Esophagus muscularis mucosa (tissue), 4 donors: Measurements from ENCODE around the gene DYNC2I2. TPM values are rescaled to one million over a fixed set of nuclear protein-coding genes. Genes with fewer than 3 reads are reported as not detected.

Experiments used
- DNase-seq: peaks from one replicate; pipeline ENCODE4 v3.0.0-alpha.2; 2017; ENCODE audit errors: extremely low spot score
- H3K27ac ChIP-seq, 4 donors: fragments of 200-600 bp; sonication (generic); replicated peaks in 1 of 4; 1 replicate in 3 of 4; 2 replicates in 1 of 4; pipeline ENCODE4 v1.5.1; 2016 to 2019; ENCODE audit warnings: mild to moderate bottlenecking in 1 of 4
- H3K27me3 ChIP-seq, 4 donors: fragments of 200-600 bp; sonication (generic); one replicate each; pipeline versions ENCODE4 v1.5.1 to v1.6.0; 2016 to 2019
- H3K36me3 ChIP-seq, 4 donors: fragments of 200-600 bp; sonication (generic); one replicate each; pipeline ENCODE4 v1.5.1; 2016 to 2019
- H3K4me1 ChIP-seq, 4 donors: fragments of 200-600 bp; sonication (generic); one replicate each; pipeline ENCODE4 v1.5.1; 2016 to 2019
- H3K4me3 ChIP-seq, 4 donors: fragments of 200-600 bp; sonication (generic); 1 replicate in 2 of 4; 2 replicates in 2 of 4; pipeline ENCODE4 v1.5.1; 2016 to 2019; ENCODE audit warnings: mild to moderate bottlenecking in 4 of 4, moderate library complexity in 1 of 4
- H3K9me3 ChIP-seq, 4 donors: fragments of 200-600 bp; sonication (generic); 1 replicate in 3 of 4; 2 replicates in 1 of 4; pipeline ENCODE4 v1.5.1; 2016 to 2019
- CTCF ChIP-seq, 3 experiments: fragments of 200-600 bp in 2 of 3; fragments of 450-650 bp in 1 of 3; sonication (generic) in 2 of 3; IDR thresholded peaks; one replicate each; pipeline ENCODE4 v1.5.1; 2017 to 2019; ENCODE audit warnings: antibody characterized with exemption in 3 of 3, mild to moderate bottlenecking in 2 of 3, moderate library complexity in 1 of 3
- EP300 ChIP-seq: sonication (generic); formaldehyde crosslinking; IDR thresholded peaks from one replicate; pipeline ENCODE4 v1.6.1; 2017; ENCODE audit warnings: antibody characterized with exemption
- POLR2A ChIP-seq: fragments of 450-650 bp; IDR thresholded peaks from one replicate; pipeline ENCODE4 v1.6.1; 2017; ENCODE audit warnings: antibody characterized with exemption, moderate library complexity, mild to moderate bottlenecking, low read depth
- POLR2AphosphoS5 ChIP-seq, 2 donors: sonication (generic); formaldehyde crosslinking; IDR thresholded peaks; one replicate each; pipeline ENCODE4 v1.6.1; 2017; ENCODE audit warnings: antibody characterized with exemption in 2 of 2
- WGBS: methylation state at CpG from one replicate; pipeline ENCODE4 v1.1.5; 2018; 5-methylcytosine and 5-hydroxymethylcytosine counted together
- intact Hi-C: fragments of 100-400 bp; cut with DNase I; formaldehyde crosslinking; loops from one replicate; pipeline ENCODE4 v1.15.1; 2023
- total RNA-seq, 4 donors: library from RNA; depleted of rRNA; stranded (reverse); fragments of >200 nt; gene quantifications; one replicate each; pipeline versions ENCODE4 v1.1.0 to v1.2.1, GENCODE V29; 2016

The DYNC2I2 gene
- total RNA-seq, 4 donors from 2014 or later: 27.8 to 54.8 (median 39.2) TPM

- no peaks in the 10 kb centered on the region for H3K9me3 ChIP-seq
- no peak for DNase-seq
- H3K4me3 ChIP-seq: no peak overlapping the region
- 73% methylated on average over 12 of the region's 16 CpGs for WGBS
- H3K27ac ChIP-seq: peak overlapping the region in 1 of 4 donors; percentile 6
- no peak for TF ChIP-seq EP300
- TF ChIP-seq CTCF (IDR thresholded peaks at IDR 0.05): no peak
- no peak for TF ChIP-seq POLR2AphosphoS5 (IDR thresholded peaks at IDR 0.05)
- no peak for TF ChIP-seq POLR2A
- peaks cover 84 to 99% (median 98%) of the 10 kb centered on the region in 4 donors for H3K36me3 ChIP-seq
- peaks cover 16 to 40% (median 32%) of the 10 kb centered on the region in 4 donors for H3K4me1 ChIP-seq
- intact Hi-C loops: no loop called here
- H3K27me3 ChIP-seq: no peaks in the 10 kb centered on the region
Observed at GRCh38 chr9:128626181-128626580, 30.5 kb downstream of the DYNC2I2 start.

GRCh38 chr9:128625391-128626146 is 31.1 kb downstream of the DYNC2I2 start:
- intact Hi-C loops: no loop called here
- Histone ChIP-seq H3K4me3 (no peak overlapping the region), H3K4me1 (peaks cover 16 to 40% (median 32%) of the 10 kb centered on the region in 4 donors), H3K27me3 (no peaks in the 10 kb centered on the region), H3K27ac (peak overlapping the region in 1 of 4 donors; percentile 6), H3K9me3 (no peaks in the 10 kb centered on the region), H3K36me3 (peaks cover 84 to 99% (median 98%) of the 10 kb centered on the region in 4 donors)
- TF ChIP-seq POLR2A: no peak
- no peak for TF ChIP-seq POLR2AphosphoS5 (IDR thresholded peaks at IDR 0.05)
- TF ChIP-seq EP300: no peak
- no peak for TF ChIP-seq CTCF (IDR thresholded peaks at IDR 0.05)
- no peak for DNase-seq
- WGBS: 82% methylated on average over 20 of the region's 20 CpGs

GRCh38 chr9:128624566-128624965 is 32.1 kb downstream of the DYNC2I2 start:
- WGBS: 88% methylated on average over 10 of the region's 10 CpGs
- no peaks in the 10 kb centered on the region for H3K9me3 ChIP-seq
- intact Hi-C loops: no loop called here
- H3K27ac ChIP-seq: no peak overlapping the region
- peaks cover 81 to 99% (median 98%) of the 10 kb centered on the region in 4 donors for H3K36me3 ChIP-seq
- H3K4me1 ChIP-seq: peaks cover 16 to 33% (median 29%) of the 10 kb centered on the region in 4 donors
- no peak for DNase-seq
- no peak overlapping the region for H3K4me3 ChIP-seq
- TF ChIP-seq CTCF (IDR thresholded peaks at IDR 0.05) (no peak), EP300 (no peak), POLR2AphosphoS5 (IDR thresholded peaks at IDR 0.05) (no peak), POLR2A (no peak)
- H3K27me3 ChIP-seq: no peaks in the 10 kb centered on the region

GRCh38 chr9:128621730-128622455 is 34.8 kb downstream of the DYNC2I2 start:
- no peaks in the 10 kb centered on the region for H3K9me3 ChIP-seq
- no peaks in the 10 kb centered on the region for H3K27me3 ChIP-seq
- intact Hi-C loops: no loop called here
- no peak for DNase-seq
- WGBS: 62% methylated on average over 13 of the region's 14 CpGs
- TF ChIP-seq POLR2AphosphoS5 (IDR thresholded peaks at IDR 0.05) (peak in 1 of 2 donors; percentile 19), CTCF (IDR thresholded peaks at IDR 0.05) (no peak), POLR2A (no peak)
- H3K36me3 ChIP-seq: peaks cover 90 to 99% (median 98%) of the 10 kb centered on the region in 4 donors
- H3K4me1 ChIP-seq: peaks cover 0 to 11% (median 8%) of the 10 kb centered on the region in 4 donors
- H3K4me3 ChIP-seq: no peak overlapping the region
- no peak overlapping the region for H3K27ac ChIP-seq
